Naive thymus-derived CD8-positive, alpha-beta T cell (primary cell): ENCODE measurements around the gene MAD1L1. TPM values are rescaled to one million over a fixed set of nuclear protein-coding genes. Genes with fewer than 3 reads are reported as not detected.
"Not testable (repeated sequence)": the region's sequence is repeated elsewhere in the genome, so short reads cannot be mapped to it uniquely, and the experiment has no call there.

Experiments used
- ATAC-seq, 2 donors: fragments of 150-1000 bp; cut with Tn5 transposase in 1 of 2; sonication (Bioruptor Pico), chemical (Tn5 transposase) in 1 of 2; 1 replicate in 1 of 2; 2 replicates in 1 of 2; pipeline ENCODE4 v1.10.0; 2021; ENCODE audit warnings: mild to moderate bottlenecking in 2 of 2, moderate library complexity in 2 of 2
- POLR2A ChIA-PET: fragments of 350-600 bp; sonication (Branson Sonifier 250); formaldehyde crosslinking; loops from one replicate; lab custom pipeline; 2021; ENCODE audit warnings: antibody characterized with exemption; lab: Charles Lee
- DNase-seq, 10 donors: peaks; one replicate each; pipeline versions ENCODE4 v3.0.0 to v3.0.0-alpha.2; 2020 to 2022
- H3K27ac Mint-ChIP-seq, 10 donors: one replicate each; pipeline ENCODE4 v1.8.0; 2020 to 2022; ENCODE audit warnings: mild to moderate bottlenecking in 10 of 10, mixed read lengths in 10 of 10, moderate library complexity in 4 of 10, inconsistent platforms in 1 of 10
- H3K27me3 Mint-ChIP-seq, 5 donors: one replicate each; pipeline ENCODE4 v1.8.0; 2021 to 2022; ENCODE audit warnings: mixed read lengths in 5 of 5
- H3K36me3 Mint-ChIP-seq, 3 donors: one replicate each; pipeline ENCODE4 v1.8.0; 2020 to 2022; ENCODE audit warnings: mixed read lengths in 3 of 3, mild to moderate bottlenecking in 2 of 3, inconsistent platforms in 1 of 3
- H3K4me1 Mint-ChIP-seq, 4 donors: one replicate each; pipeline ENCODE4 v1.8.0; 2021 to 2022; ENCODE audit warnings: mixed read lengths in 4 of 4
- H3K4me3 Mint-ChIP-seq, 10 donors: one replicate each; pipeline ENCODE4 v1.8.0; 2020 to 2022; ENCODE audit warnings: mild to moderate bottlenecking in 10 of 10, mixed read lengths in 10 of 10, moderate library complexity in 6 of 10, inconsistent platforms in 1 of 10
- H3K9me3 Mint-ChIP-seq, 9 donors: one replicate each; pipeline ENCODE4 v1.8.0; 2020 to 2022; ENCODE audit warnings: mixed read lengths in 9 of 9, mild to moderate bottlenecking in 3 of 9, inconsistent platforms in 1 of 9, moderate library complexity in 1 of 9
- polyA plus RNA-seq, 3 donors: library from polyadenylated mRNA; unstranded; fragments of 300-500 nt; fragmentation: Illumina TruSeq; gene quantifications; one replicate each; pipeline ENCODE4 v1.2.3, GENCODE V29; 2021
- total RNA-seq, 8 experiments: library from RNA in 2 of 8; stranded (reverse) in 2 of 8; gene quantifications; one replicate each; pipeline ENCODE4 v1.2.3 and lab custom pipeline; 2021 to 2026

The MAD1L1 gene
- total and polyA plus RNA-seq, 5 experiments from 2014 or later: 84.5 to 243 (median 146) TPM

DNA sequence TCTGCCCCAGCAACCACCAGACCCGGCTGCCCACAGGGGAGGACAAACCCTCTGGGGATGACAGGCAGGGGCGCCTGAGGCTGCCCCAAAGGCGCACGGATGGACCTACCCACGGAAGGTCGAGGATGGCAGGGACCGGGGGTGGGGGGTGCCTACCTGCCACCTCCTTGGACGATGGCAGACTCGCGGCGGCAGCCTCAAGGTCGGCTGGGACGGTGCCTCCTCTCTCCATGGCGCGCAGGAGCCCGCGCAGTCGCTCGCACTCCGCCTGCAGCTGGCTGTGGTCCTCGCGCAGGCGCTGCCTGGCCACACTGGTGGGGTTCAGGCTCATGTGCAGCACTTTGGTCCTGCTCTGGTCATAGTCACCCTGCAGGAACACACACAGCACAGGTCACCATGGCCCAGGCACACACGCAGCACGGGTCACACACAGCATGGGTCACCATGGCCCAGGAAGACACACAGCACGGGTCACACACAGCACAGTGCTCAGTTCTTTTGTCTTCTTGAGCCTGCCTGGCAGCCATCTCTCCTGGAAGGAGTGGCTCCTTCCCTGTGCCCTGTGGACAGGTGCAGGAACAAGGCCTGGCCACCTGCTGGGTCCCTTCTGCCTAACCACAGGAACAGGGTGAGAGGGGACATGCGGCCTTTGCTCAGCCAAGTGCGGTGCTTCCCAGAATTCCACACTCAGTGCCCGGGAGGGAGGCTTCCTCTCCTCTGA, 296.1 kb downstream of the MAD1L1 start:
- ATAC-seq (no peak), DNase-seq (no peak)
- peak overlapping the region in 9 of 10 donors; percentile 33 to 69 (median 56) for H3K4me3 Mint-ChIP-seq
- H3K27me3 Mint-ChIP-seq: peaks cover 0 to 2% (median 0%) of the 10 kb centered on the region in 5 donors
- POLR2A ChIA-PET: no interaction called here
- H3K4me1 Mint-ChIP-seq: peaks cover 31 to 57% (median 44%) of the 10 kb centered on the region in 4 donors
- peaks cover 17 to 52% (median 19%) of the 10 kb centered on the region in 3 donors for H3K36me3 Mint-ChIP-seq
- H3K9me3 Mint-ChIP-seq: peaks cover 0 to 1% (median 0%) of the 10 kb centered on the region in 9 donors
- H3K27ac Mint-ChIP-seq: peak overlapping the region in 8 of 10 donors; percentile 47 to 91 (median 61)

DNA sequence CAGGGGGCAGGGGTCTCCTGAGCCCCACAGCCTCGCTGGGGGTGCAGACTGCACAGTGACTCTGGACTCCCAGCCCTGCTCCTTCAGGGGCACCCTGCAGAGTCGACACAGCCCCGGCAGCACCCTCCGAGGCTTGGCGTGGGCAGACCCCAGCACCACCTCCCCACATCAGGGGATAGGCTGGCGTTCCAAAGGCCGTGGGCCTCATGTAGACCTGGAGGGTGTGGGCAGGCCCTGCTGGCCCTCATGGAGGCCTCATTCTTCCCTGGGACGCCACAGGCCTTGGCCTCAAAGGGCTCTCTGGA, 296.8 kb downstream of the MAD1L1 start:
- Mint-ChIP-seq H3K4me3 (peak overlapping the region in 6 of 10 donors; percentile 11 to 51 (median 39)), H3K36me3 (peaks cover 17 to 57% (median 19%) of the 10 kb centered on the region in 3 donors), H3K9me3 (peaks cover 0 to 1% (median 0%) of the 10 kb centered on the region in 9 donors), H3K4me1 (peaks cover 32 to 54% (median 37%) of the 10 kb centered on the region in 4 donors), H3K27ac (peak overlapping the region in 7 of 10 donors; percentile 4 to 91 (median 53)), H3K27me3 (peaks cover 0 to 2% (median 0%) of the 10 kb centered on the region in 5 donors)
- POLR2A ChIA-PET: interaction anchor here (1.0 kb wide), 1 partner anchor 13 kb away, joined by 3 read pairs; no protein-coding TSS in a partner anchor
- no peak for ATAC-seq
- DNase-seq: no peak

DNA sequence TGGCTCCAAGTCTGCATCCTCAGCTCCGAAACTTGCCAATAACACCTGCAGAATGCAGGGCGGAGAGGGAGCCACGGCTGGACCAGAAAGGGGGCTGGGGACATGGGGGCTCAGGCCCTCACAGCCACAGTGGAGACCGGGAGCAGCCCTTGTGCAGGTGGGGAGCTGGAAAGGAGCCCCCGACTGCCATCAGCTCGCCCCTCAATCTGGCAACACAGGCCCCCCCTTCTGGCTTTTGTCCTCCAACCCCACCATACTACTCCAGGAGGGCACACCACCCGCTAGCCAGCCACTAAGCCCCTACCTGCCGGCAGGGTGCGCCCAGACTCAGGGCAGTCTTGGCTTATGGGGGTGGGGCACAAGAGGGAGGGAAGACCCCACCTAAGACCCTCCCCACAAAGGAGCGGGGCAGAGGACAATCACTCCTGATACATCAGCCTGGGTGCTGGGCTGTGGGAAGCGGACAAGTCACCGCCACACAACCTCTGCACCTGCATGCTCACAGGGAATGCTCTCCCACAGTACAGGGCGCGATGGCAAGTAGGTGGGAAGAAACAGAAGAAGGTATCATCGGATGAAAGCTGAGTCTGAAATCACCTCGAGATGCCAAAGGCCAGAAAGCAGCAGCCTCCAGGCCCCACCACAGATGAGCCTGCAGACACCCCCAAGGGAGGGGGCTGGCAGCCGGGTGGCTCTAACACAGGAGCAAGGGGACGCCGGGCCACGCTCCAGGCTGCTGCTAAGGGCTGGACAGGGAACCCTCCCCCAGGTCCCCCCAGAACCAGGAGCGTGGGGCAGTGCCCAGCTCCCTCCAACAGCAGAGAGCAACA, 297.4 kb downstream of the MAD1L1 start:
- ATAC-seq (no peak), DNase-seq (no peak)
- Mint-ChIP-seq H3K4me1 (peaks cover 31 to 51% (median 32%) of the 10 kb centered on the region in 4 donors), H3K27ac (peak overlapping the region in 6 of 10 donors; percentile 4 to 53 (median 32)), H3K9me3 (peaks cover 0 to 1% (median 0%) of the 10 kb centered on the region in 9 donors), H3K4me3 (peak overlapping the region in 4 of 10 donors; percentile 8 to 55 (median 26)), H3K36me3 (peaks cover 17 to 57% (median 19%) of the 10 kb centered on the region in 3 donors), H3K27me3 (peaks cover 0 to under 1% (median 0%) of the 10 kb centered on the region in 5 donors)
- POLR2A ChIA-PET: interaction anchor here (1.0 kb wide), 1 partner anchor 12 kb away, joined by 3 read pairs; no protein-coding TSS in a partner anchor

DNA sequence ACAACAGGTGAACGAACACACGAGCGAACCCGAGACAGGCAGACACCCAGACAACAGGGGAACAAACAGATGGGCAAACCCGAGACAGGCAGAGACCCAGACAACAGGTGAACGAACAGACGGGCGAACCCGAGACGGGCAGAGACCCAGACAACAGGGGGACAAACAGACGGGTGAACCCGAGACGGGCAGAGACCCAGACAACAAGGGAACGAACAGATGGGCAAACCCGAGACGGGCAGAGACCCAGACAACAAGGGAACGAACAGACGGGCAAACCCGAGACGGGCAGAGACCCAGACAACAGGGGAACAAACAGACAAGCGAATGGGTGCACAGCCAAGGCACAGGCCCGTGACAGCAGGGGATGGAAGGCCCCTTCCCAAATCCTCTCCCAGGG, 298.0 kb downstream of the MAD1L1 start:
- no peak for ATAC-seq
- no peaks in the 10 kb centered on the region for H3K27me3 Mint-ChIP-seq
- peak overlapping the region in 5 of 10 donors; percentile 13 to 52 (median 39) for H3K4me3 Mint-ChIP-seq
- peaks cover 0 to 1% (median 0%) of the 10 kb centered on the region in 9 donors for H3K9me3 Mint-ChIP-seq
- H3K36me3 Mint-ChIP-seq: peaks cover 17 to 57% (median 19%) of the 10 kb centered on the region in 3 donors
- peak overlapping the region in 6 of 10 donors; percentile 68 to 88 (median 80) for H3K27ac Mint-ChIP-seq
- DNase-seq: no peak
- POLR2A ChIA-PET: no interaction called here
- peaks cover 28 to 50% (median 30%) of the 10 kb centered on the region in 4 donors for H3K4me1 Mint-ChIP-seq

DNA sequence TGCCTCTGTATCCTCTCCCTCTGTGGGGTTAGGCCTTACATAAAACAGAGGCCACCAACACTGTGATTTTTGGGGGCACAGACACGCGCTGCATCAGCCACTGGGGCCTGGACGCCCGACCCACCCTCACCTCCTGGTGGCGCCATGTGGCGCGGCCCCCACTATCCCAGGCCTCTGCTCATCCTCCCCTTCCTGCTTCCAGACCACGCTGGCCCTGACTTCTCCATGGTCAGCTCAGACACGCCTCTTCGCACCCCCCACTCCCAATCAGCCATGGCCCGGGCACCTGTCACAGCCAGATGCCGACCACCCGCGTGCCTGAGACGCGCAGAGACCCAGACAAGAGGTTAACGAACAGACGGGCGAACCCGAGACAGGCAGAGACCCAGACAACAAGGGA, 298.7 kb downstream of the MAD1L1 start:
- H3K4me1 Mint-ChIP-seq: peaks cover 24 to 54% (median 29%) of the 10 kb centered on the region in 4 donors
- POLR2A ChIA-PET: no interaction called here
- H3K27ac Mint-ChIP-seq: peak overlapping the region in 7 of 10 donors; percentile 28 to 88 (median 75)
- H3K36me3 Mint-ChIP-seq: peaks cover 17 to 59% (median 19%) of the 10 kb centered on the region in 3 donors
- DNase-seq (no peak), ATAC-seq (no peak)
- H3K9me3 Mint-ChIP-seq: no peaks in the 10 kb centered on the region
- peak overlapping the region in 2 of 10 donors; percentile 13 to 14 for H3K4me3 Mint-ChIP-seq
- no peaks in the 10 kb centered on the region for H3K27me3 Mint-ChIP-seq

DNA sequence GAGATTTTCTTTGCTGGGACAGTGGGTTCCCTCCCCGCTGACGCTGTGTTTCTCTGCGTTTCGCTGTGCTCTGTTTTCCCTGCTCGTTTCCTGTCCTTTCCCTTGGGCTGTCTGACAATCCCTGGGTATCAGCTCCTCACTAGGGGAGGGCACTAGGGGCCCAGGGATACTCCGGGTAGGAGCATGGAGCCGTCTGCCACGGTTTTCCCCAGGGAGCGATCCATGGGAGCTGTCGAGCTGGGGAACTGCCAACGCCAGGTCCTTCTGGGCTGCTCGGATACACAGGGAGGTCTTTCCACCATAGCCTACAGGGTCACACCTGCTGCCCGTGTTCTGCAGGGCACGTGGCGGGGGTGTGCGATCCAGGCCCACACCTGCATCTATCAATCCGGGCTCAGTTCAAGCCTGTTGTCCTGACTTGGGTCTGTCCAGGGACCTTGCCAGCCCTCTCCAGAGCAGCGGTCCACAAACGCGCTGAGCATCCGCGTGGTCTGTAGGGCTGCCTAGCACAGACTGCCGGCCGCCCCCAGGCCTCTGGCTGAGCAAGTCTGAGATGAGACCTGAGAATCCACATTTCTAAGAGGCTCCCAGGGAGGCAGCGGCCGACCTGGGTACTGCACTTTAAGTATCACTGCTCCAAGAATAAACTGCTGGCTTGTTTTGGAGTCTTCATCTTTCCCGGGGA, 299.5 kb downstream of the MAD1L1 start:
- peak overlapping the region in 5 of 10 donors; percentile 43 to 89 (median 86) for H3K27ac Mint-ChIP-seq
- ATAC-seq: no peak
- H3K4me3 Mint-ChIP-seq: no peak overlapping the region
- POLR2A ChIA-PET: no interaction called here
- peaks cover 21 to 54% (median 25%) of the 10 kb centered on the region in 4 donors for H3K4me1 Mint-ChIP-seq
- DNase-seq: no peak
- peaks cover 15 to 56% (median 15%) of the 10 kb centered on the region in 3 donors for H3K36me3 Mint-ChIP-seq
- no peaks in the 10 kb centered on the region for H3K9me3 Mint-ChIP-seq
- no peaks in the 10 kb centered on the region for H3K27me3 Mint-ChIP-seq

DNA sequence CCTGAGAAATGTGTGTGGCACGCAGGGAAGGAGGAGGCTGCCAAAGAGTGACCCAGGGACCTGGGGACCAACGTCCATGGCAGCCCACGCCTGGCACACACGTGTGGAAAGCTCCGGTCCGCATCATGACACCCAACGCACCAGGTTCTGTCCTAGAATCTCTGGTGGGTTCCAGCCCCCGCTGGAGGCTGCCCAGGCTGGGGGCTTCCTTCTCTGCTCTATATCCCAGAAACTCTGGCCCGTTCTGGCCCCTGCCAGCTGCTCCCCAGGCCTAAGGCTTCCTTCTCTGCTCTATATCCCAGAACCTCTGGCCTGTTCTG, 300.8 kb downstream of the MAD1L1 start:
- POLR2A ChIA-PET: interaction anchor here (0.7 kb wide), 1 partner anchor 12 kb away, joined by 3 read pairs; no protein-coding TSS in a partner anchor
- DNase-seq: no peak
- Mint-ChIP-seq H3K4me3 (no peak overlapping the region), H3K27ac (peak overlapping the region in 8 of 10 donors; percentile 32 to 87 (median 73)), H3K4me1 (peaks cover 30 to 61% (median 33%) of the 10 kb centered on the region in 4 donors), H3K27me3 (no peaks in the 10 kb centered on the region), H3K36me3 (peaks cover 13 to 60% (median 13%) of the 10 kb centered on the region in 3 donors), H3K9me3 (no peaks in the 10 kb centered on the region)
- ATAC-seq: no peak

DNA sequence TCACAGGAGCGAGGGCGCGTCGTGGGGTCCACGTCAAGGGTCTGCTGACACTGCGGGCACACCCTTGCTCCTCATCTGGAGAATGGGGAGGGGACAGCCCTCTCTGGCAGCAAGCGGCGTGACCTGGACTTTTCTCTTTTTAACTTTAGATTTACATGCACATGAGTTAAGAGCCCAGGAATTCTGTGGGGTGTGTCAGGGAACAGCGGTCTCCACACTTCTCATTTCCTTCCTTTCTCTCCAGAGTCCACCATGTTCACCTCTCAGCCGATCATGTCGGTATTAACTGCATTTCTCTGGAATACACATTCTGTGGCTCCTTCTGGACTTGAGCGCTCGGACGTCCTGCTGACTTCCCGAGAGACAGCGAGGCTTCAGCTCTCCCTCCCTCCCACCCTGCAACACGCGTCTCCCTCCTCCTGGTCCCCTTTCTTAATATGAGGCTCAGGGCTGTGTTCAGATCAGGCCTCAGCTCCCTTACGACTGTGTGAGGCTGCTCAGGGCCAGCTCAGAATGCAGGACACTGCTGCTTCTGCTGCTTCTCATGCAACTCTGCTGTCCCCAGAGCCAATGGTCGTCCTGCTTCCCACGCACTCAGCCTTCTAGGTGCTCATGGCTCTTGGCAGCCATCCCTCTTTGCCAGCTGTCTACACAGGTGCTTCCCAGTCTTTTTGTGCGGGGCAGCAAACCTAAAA, 301.3 kb downstream of the MAD1L1 start:
- peaks cover 13 to 58% (median 13%) of the 10 kb centered on the region in 3 donors for H3K36me3 Mint-ChIP-seq
- H3K9me3 Mint-ChIP-seq: no peaks in the 10 kb centered on the region
- no peaks in the 10 kb centered on the region for H3K27me3 Mint-ChIP-seq
- DNase-seq: no peak
- POLR2A ChIA-PET: interaction anchor here (0.7 kb wide), 1 partner anchor 12 kb away, joined by 3 read pairs; no protein-coding TSS in a partner anchor
- no peak for ATAC-seq
- H3K4me1 Mint-ChIP-seq: peaks cover 34 to 62% (median 37%) of the 10 kb centered on the region in 4 donors
- peak overlapping the region in 7 of 10 donors; percentile 24 to 87 (median 71) for H3K27ac Mint-ChIP-seq
- H3K4me3 Mint-ChIP-seq: no peak overlapping the region

DNA sequence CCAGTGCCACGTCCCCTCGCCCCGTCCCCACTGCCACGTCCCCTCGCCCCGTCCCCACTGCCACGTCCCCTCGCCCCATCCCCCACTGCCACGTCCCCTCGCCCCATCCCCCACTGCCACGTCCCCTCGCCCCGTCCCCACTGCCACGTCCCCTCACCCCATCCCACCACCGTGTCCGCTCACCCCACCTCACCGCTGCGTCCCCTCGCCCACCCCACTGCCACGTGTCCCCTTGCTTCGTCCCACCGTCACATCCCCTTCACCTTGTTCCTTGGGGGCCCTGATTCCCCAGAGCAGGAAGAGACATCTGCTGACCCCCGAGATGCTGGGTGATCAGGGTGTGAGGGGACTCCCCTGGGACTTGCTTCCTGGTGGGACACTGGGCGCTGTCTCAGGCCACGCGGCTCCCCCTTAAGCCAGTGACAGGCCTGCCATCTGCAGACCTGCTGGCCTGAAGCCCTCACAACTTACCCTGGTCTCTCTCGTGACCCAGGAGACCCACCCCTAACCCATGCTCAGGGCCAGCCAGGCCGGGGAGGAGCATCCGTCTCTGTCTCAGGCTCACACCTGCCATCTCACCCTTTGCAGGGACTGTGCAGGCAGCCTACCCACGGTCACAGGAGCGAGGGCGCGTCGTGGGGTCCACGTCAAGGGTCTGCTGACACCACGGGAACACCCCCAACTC, 302.2 kb downstream of the MAD1L1 start:
- Mint-ChIP-seq H3K9me3 (no peaks in the 10 kb centered on the region), H3K27ac (peak overlapping the region in 4 of 10 donors; percentile 33 to 77 (median 52)), H3K27me3 (no peaks in the 10 kb centered on the region), H3K36me3 (peaks cover 13 to 50% (median 13%) of the 10 kb centered on the region in 3 donors), H3K4me1 (peaks cover 42 to 67% (median 46%) of the 10 kb centered on the region in 4 donors), H3K4me3 (no peak overlapping the region)
- POLR2A ChIA-PET: no interaction called here
- ATAC-seq (no peak), DNase-seq (no peak)

DNA sequence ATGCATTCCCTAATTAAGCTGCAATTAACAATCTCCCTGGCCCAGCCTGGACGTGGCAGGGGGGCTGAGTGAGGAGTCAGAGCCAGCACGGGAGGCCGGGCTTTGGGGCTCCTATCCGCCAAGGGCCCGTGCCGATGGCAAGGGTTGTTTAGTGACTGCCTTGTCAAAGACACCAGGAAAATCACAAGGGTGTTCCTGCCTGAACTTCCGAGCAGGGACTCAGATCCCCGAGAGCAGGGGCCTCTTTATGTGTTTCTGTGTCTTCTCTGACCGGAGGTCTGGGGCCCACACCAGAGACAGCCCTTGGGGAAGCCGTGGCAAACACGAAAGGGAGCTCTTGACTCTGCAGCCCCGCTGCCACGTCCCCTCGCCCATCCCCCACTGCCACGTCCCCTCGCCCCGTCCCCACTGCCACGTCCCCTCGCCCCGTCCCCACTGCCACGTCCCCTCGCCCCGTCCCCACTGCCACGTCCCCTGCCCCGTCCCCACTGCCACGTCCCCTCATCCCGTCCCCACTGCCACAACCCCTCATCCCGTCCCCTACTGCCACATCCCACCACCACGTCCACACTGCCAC, 303.3 kb downstream of the MAD1L1 start:
- POLR2A ChIA-PET: interaction anchor here (0.6 to 6.0 kb wide), 2 partner anchors 8 to 10 kb away, joined by 4 to 32 read pairs; no protein-coding TSS in a partner anchor
- not testable (repeated sequence) for DNase-seq, H3K9me3 Mint-ChIP-seq, H3K27me3 Mint-ChIP-seq, ATAC-seq
- Mint-ChIP-seq H3K4me1 (peaks cover 47 to 67% (median 48%) of the 10 kb centered on the region in 4 donors), H3K36me3 (peaks cover 8 to 45% (median 9%) of the 10 kb centered on the region in 3 donors), H3K27ac (peak overlapping the region in 7 of 10 donors; percentile 56 to 97 (median 88)), H3K4me3 (peak overlapping the region in 1 of 10 donors; percentile 8)
